GM12878 (cell line): ENCODE results near the gene CCDC91.

Experiments
- MEF2B ChIP-seq: fragments of 450-650 bp; IDR thresholded peaks from 2 replicates; pipeline ENCODE4 v1.6.1; 2018; ENCODE audit warnings: mild to moderate bottlenecking, moderate library complexity; ENCODE audit not compliant: partially characterized antibody, poor library complexity, severe bottlenecking
- TF ChIP-seq, protein P1 (sequence below), 3 experiments: IDR thresholded peaks in 2 of 3; conservative IDR thresholded peaks in 1 of 3; 2 replicates each; pipeline ENCODE4 v1.5.1; 2011; ENCODE audit warnings: low read depth in 3 of 3, low read length in 3 of 3, mild to moderate bottlenecking in 3 of 3, control low read depth in 2 of 3, moderate library complexity in 2 of 3, inconsistent platforms in 1 of 3, mixed read lengths in 1 of 3; ENCODE audit not compliant: control insufficient read depth in 2 of 3, insufficient read depth in 1 of 3; ENCODE audit errors: extremely low read depth in 1 of 3

DNA sequence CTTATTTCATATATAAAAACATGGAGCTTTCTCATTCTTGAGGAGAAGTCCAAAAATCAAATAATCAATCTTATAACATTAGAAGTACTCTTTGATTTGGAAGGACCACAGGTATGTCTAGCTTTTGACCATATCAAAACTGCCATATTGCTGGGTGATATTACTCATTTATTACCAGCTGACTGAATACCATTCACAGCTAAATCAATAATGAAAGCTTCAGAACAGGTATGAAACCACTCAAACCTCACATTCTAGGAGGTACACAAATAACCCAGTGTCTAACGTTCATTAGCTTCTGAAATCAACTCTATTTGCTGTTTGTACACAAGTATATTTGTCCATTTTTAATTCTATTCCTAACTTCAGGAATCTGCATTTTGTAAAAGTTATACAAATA lies 16.8 kb upstream of the CCDC91 start:
- TF ChIP-seq, protein P1, sequence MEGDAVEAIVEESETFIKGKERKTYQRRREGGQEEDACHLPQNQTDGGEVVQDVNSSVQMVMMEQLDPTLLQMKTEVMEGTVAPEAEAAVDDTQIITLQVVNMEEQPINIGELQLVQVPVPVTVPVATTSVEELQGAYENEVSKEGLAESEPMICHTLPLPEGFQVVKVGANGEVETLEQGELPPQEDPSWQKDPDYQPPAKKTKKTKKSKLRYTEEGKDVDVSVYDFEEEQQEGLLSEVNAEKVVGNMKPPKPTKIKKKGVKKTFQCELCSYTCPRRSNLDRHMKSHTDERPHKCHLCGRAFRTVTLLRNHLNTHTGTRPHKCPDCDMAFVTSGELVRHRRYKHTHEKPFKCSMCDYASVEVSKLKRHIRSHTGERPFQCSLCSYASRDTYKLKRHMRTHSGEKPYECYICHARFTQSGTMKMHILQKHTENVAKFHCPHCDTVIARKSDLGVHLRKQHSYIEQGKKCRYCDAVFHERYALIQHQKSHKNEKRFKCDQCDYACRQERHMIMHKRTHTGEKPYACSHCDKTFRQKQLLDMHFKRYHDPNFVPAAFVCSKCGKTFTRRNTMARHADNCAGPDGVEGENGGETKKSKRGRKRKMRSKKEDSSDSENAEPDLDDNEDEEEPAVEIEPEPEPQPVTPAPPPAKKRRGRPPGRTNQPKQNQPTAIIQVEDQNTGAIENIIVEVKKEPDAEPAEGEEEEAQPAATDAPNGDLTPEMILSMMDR (IDR thresholded peaks at IDR 0.05 in 2 of 3, conservative IDR thresholded peaks at IDR 0.05 in 1 of 3; ENCODE audit: control insufficient read depth in 2 of 3, extremely low read depth in 1 of 3, insufficient read depth in 1 of 3, low read depth in 3 of 3, low read length in 3 of 3): no peak
- no peak for TF ChIP-seq MEF2B
